ENCODE results near the gene PCBP3. TPM values are rescaled to one million over a fixed set of nuclear protein-coding genes. Genes with fewer than 3 reads are reported as not detected.

PCBP3 gene
- total RNA-seq, 1 experiment from 2014 or later = not detected

DNA sequence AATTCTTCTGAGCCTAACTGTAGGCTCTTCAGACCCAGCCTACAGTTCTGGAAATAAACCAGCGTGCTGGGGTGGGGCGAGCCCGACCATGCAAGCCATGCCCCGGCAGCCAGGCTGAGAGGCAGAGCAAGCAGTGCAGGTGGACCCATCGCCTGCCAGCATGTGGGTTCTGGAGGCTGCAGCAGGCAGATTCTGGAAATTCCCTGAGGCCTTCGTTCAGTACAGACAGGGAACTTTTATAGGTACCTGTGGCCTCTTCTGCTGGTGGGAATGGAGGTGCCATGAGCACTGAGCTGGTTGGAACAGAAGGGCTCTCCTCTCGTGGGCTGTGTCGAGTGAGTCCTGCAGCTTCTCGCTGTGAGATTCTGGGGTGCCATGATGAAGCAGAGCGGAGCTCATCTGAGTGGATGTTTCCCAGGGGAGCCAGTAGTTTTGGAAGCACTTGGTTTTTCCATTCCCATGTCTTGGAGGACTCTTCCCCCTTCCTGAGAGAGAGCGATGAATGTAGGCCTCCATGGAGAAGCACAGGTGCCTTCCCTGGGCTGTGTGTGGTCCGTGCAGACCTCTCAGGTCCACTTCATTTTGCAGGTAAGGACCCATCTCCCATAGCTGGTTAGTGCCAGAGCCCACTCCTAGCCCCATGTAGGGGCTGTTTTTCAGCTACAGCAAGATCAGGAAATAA is 94.1 kb downstream of the PCBP3 start:
- H3K27me3 ChIP-seq (ENCODE audit: low read length) = no peaks in the 10 kb centered on the region
- no peak overlapping the region for H3K4me2 ChIP-seq (ENCODE audit: low read depth, low read length, poor library complexity, severe bottlenecking)
- no peaks in the 10 kb centered on the region for H3K79me2 ChIP-seq (ENCODE audit: low read length)
- no peak overlapping the region for H2AFZ ChIP-seq (ENCODE audit: low read length)
- no peaks in the 10 kb centered on the region for H3K9me3 ChIP-seq (ENCODE audit: low read length)
- no peaks in the 10 kb centered on the region for H4K20me1 ChIP-seq (ENCODE audit: insufficient read depth, low read depth, low read length)
- H3K27ac ChIP-seq (ENCODE audit: low read length) = no peak overlapping the region
- no peaks in the 10 kb centered on the region for H3K36me3 ChIP-seq (ENCODE audit: insufficient read depth, low read length)
- H3K9ac ChIP-seq (ENCODE audit: low read length) = no peak overlapping the region
- no peaks in the 10 kb centered on the region for H3K4me1 ChIP-seq (ENCODE audit: low read length)
- no peak overlapping the region for H3K4me3 ChIP-seq (ENCODE audit: low read length)
- no peak for DNase-seq
- H3K9me2 ChIP-seq (replicated peaks; ENCODE audit: insufficient read depth, low read length) = no peaks in the 10 kb centered on the region

DNA sequence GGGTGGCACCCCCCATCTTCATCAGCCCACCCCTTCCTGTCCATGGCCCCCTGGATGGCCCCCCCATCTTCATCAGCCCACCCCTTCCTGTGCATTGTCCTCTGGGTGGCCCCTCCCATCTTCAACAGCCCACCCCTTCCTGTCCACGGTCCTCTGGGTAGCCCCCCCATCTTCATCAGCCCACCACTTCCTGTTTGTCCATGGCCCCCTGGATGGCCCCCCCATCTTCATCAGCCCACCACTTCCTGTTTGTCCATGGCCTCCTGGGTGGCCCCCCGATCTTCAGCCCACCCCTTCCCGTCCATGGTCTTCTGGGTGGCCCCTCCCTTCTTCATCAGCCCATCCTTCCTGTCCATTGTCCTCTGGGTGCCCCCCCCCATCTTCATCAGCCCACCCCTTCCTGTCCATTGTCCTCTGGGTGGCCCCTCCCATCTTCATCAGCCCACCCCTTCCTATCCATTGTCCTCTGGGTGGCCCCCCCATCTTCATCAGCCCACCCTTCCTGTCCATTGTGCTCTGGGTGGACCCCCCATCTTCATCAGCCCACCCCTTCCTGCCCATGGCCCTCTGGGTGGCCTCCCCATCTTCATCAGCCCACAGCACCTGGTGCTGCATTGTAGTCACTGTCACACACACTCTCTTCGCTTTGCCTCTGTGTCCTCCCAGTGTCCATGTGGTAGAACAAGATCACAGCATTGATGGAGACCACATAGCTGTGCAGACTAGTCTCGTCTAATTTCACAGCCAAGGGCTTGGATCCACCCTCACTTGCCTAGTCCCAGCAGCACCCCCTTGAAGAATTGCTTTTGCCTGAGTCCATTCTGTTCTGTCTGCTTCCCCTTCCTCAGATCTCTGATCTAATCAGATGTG is 95.9 kb downstream of the PCBP3 start:
- no peak overlapping the region for H3K9ac ChIP-seq (ENCODE audit: low read length)
- H3K36me3 ChIP-seq (ENCODE audit: insufficient read depth, low read length) = no peaks in the 10 kb centered on the region
- H3K4me3 ChIP-seq (ENCODE audit: low read length) = no peak overlapping the region
- H3K9me2 ChIP-seq (replicated peaks; ENCODE audit: insufficient read depth, low read length) = no peaks in the 10 kb centered on the region
- H3K27ac ChIP-seq (ENCODE audit: low read length) = no peak overlapping the region
- no peak overlapping the region for H2AFZ ChIP-seq (ENCODE audit: low read length)
- no peak for DNase-seq
- no peak overlapping the region for H3K4me2 ChIP-seq (ENCODE audit: low read depth, low read length, poor library complexity, severe bottlenecking)
- H3K27me3 ChIP-seq (ENCODE audit: low read length) = no peaks in the 10 kb centered on the region
- H4K20me1 ChIP-seq (ENCODE audit: insufficient read depth, low read depth, low read length) = no peaks in the 10 kb centered on the region
- no peaks in the 10 kb centered on the region for H3K79me2 ChIP-seq (ENCODE audit: low read length)
- H3K9me3 ChIP-seq (ENCODE audit: low read length) = no peaks in the 10 kb centered on the region
- no peaks in the 10 kb centered on the region for H3K4me1 ChIP-seq (ENCODE audit: low read length)

DNA sequence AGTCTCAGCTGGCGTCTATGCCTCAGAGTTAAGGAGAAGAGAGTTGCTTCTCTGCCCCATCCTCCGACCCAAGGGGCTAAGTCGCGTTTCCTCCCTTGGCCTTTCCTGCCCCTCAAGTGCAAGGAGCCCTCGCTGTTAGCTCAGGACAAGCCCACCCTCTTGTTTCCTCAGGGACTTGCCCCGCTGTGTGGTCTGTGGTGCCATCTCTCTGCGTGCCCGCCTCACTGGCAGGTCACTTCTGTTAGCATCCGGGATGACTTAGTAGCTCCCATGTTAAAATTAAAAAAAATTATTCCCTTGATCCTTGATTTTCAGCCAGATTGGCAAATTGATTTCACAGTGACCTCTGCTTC is 96.5 kb downstream of the PCBP3 start:
- H3K9me3 ChIP-seq (ENCODE audit: low read length) = no peaks in the 10 kb centered on the region
- no peak overlapping the region for H3K27ac ChIP-seq (ENCODE audit: low read length)
- H2AFZ ChIP-seq (ENCODE audit: low read length) = no peak overlapping the region
- no peaks in the 10 kb centered on the region for H3K9me2 ChIP-seq (replicated peaks; ENCODE audit: insufficient read depth, low read length)
- no peaks in the 10 kb centered on the region for H3K27me3 ChIP-seq (ENCODE audit: low read length)
- no peak for DNase-seq
- H3K4me3 ChIP-seq (ENCODE audit: low read length) = no peak overlapping the region
- H4K20me1 ChIP-seq (ENCODE audit: insufficient read depth, low read depth, low read length) = no peaks in the 10 kb centered on the region
- H3K79me2 ChIP-seq (ENCODE audit: low read length) = no peaks in the 10 kb centered on the region
- no peaks in the 10 kb centered on the region for H3K4me1 ChIP-seq (ENCODE audit: low read length)
- H3K4me2 ChIP-seq (ENCODE audit: low read depth, low read length, poor library complexity, severe bottlenecking) = no peak overlapping the region
- no peak overlapping the region for H3K9ac ChIP-seq (ENCODE audit: low read length)
- no peaks in the 10 kb centered on the region for H3K36me3 ChIP-seq (ENCODE audit: insufficient read depth, low read length)

- Histone ChIP-seq H3K9me3 (ENCODE audit: low read length) (no peaks in the 10 kb centered on the region), H2AFZ (ENCODE audit: low read length) (no peak overlapping the region), H3K27ac (ENCODE audit: low read length) (no peak overlapping the region), H3K4me1 (ENCODE audit: low read length) (no peaks in the 10 kb centered on the region), H3K4me2 (ENCODE audit: low read depth, low read length, poor library complexity, severe bottlenecking) (no peak overlapping the region), H3K27me3 (ENCODE audit: low read length) (no peaks in the 10 kb centered on the region), H4K20me1 (ENCODE audit: insufficient read depth, low read depth, low read length) (no peaks in the 10 kb centered on the region), H3K79me2 (ENCODE audit: low read length) (no peaks in the 10 kb centered on the region), H3K9ac (ENCODE audit: low read length) (no peak overlapping the region), H3K9me2 (replicated peaks; ENCODE audit: insufficient read depth, low read length) (no peaks in the 10 kb centered on the region), H3K36me3 (ENCODE audit: insufficient read depth, low read length) (no peaks in the 10 kb centered on the region), H3K4me3 (ENCODE audit: low read length) (no peak overlapping the region)
- no peak for DNase-seq
Measured at GRCh38 chr21:45740491-45741357, 97.2 kb downstream of the PCBP3 start.

GRCh38 chr21:45741691-45742090 is 98.2 kb downstream of the PCBP3 start:
- Histone ChIP-seq H3K4me1 (ENCODE audit: low read length) (no peaks in the 10 kb centered on the region), H3K4me3 (ENCODE audit: low read length) (no peak overlapping the region), H3K9ac (ENCODE audit: low read length) (no peak overlapping the region), H3K4me2 (ENCODE audit: low read depth, low read length, poor library complexity, severe bottlenecking) (no peak overlapping the region), H3K9me3 (ENCODE audit: low read length) (no peaks in the 10 kb centered on the region), H4K20me1 (ENCODE audit: insufficient read depth, low read depth, low read length) (no peaks in the 10 kb centered on the region), H3K36me3 (ENCODE audit: insufficient read depth, low read length) (no peaks in the 10 kb centered on the region), H3K9me2 (replicated peaks; ENCODE audit: insufficient read depth, low read length) (no peaks in the 10 kb centered on the region), H3K27ac (ENCODE audit: low read length) (no peak overlapping the region), H3K27me3 (ENCODE audit: low read length) (no peaks in the 10 kb centered on the region), H3K79me2 (ENCODE audit: low read length) (no peaks in the 10 kb centered on the region), H2AFZ (ENCODE audit: low read length) (no peak overlapping the region)
- DNase-seq = no peak

- Histone ChIP-seq H3K79me2 (ENCODE audit: low read length) (no peaks in the 10 kb centered on the region), H3K27me3 (ENCODE audit: low read length) (no peaks in the 10 kb centered on the region), H3K4me3 (ENCODE audit: low read length) (no peak overlapping the region), H3K9me3 (ENCODE audit: low read length) (no peaks in the 10 kb centered on the region), H3K9me2 (replicated peaks; ENCODE audit: insufficient read depth, low read length) (no peaks in the 10 kb centered on the region), H2AFZ (ENCODE audit: low read length) (no peak overlapping the region), H3K4me2 (ENCODE audit: low read depth, low read length, poor library complexity, severe bottlenecking) (no peak overlapping the region), H3K4me1 (ENCODE audit: low read length) (no peaks in the 10 kb centered on the region), H3K9ac (ENCODE audit: low read length) (no peak overlapping the region), H3K27ac (ENCODE audit: low read length) (no peak overlapping the region), H4K20me1 (ENCODE audit: insufficient read depth, low read depth, low read length) (no peaks in the 10 kb centered on the region), H3K36me3 (ENCODE audit: insufficient read depth, low read length) (no peaks in the 10 kb centered on the region)
- no peak for DNase-seq
Measured at GRCh38 chr21:45742247-45742646, 98.7 kb downstream of the PCBP3 start.

GRCh38 chr21:45745256-45745655 is 101.7 kb downstream of the PCBP3 start:
- Histone ChIP-seq H3K9me3 (ENCODE audit: low read length) (no peaks in the 10 kb centered on the region), H3K9ac (ENCODE audit: low read length) (no peak overlapping the region), H3K27me3 (ENCODE audit: low read length) (no peaks in the 10 kb centered on the region), H3K4me2 (ENCODE audit: low read depth, low read length, poor library complexity, severe bottlenecking) (no peak overlapping the region), H3K4me1 (ENCODE audit: low read length) (no peaks in the 10 kb centered on the region), H3K79me2 (ENCODE audit: low read length) (no peaks in the 10 kb centered on the region), H4K20me1 (ENCODE audit: insufficient read depth, low read depth, low read length) (no peaks in the 10 kb centered on the region), H3K27ac (ENCODE audit: low read length) (no peak overlapping the region), H3K4me3 (ENCODE audit: low read length) (no peak overlapping the region), H2AFZ (ENCODE audit: low read length) (no peak overlapping the region), H3K36me3 (ENCODE audit: insufficient read depth, low read length) (no peaks in the 10 kb centered on the region), H3K9me2 (replicated peaks; ENCODE audit: insufficient read depth, low read length) (no peaks in the 10 kb centered on the region)
- no peak for DNase-seq

GRCh38 chr21:45747233-45747766 is 103.8 kb downstream of the PCBP3 start:
- Histone ChIP-seq H3K9ac (ENCODE audit: low read length) (no peak overlapping the region), H3K79me2 (ENCODE audit: low read length) (no peaks in the 10 kb centered on the region), H3K27ac (ENCODE audit: low read length) (no peak overlapping the region), H3K4me3 (ENCODE audit: low read length) (no peak overlapping the region), H3K36me3 (ENCODE audit: insufficient read depth, low read length) (no peaks in the 10 kb centered on the region), H3K4me1 (ENCODE audit: low read length) (no peaks in the 10 kb centered on the region), H2AFZ (ENCODE audit: low read length) (no peak overlapping the region), H4K20me1 (ENCODE audit: insufficient read depth, low read depth, low read length) (no peaks in the 10 kb centered on the region), H3K4me2 (ENCODE audit: low read depth, low read length, poor library complexity, severe bottlenecking) (no peak overlapping the region), H3K9me2 (replicated peaks; ENCODE audit: insufficient read depth, low read length) (no peaks in the 10 kb centered on the region), H3K27me3 (ENCODE audit: low read length) (no peaks in the 10 kb centered on the region), H3K9me3 (ENCODE audit: low read length) (no peaks in the 10 kb centered on the region)
- DNase-seq = no peak
